Heart left ventricle (tissue), 13 donors: ENCODE data around the gene TANGO6.

Source experiments
- CTCF ChIP-seq, 12 donors: fragments of 200-600 bp; sonication (generic) in 4 of 12; IDR thresholded peaks; one replicate each; pipeline versions ENCODE4 v1.5.0 to v1.8.0; 2018 to 2022; ENCODE audit warnings: antibody characterized with exemption in 12 of 12, mild to moderate bottlenecking in 5 of 12
- POLR2A ChIP-seq, 2 donors: fragments of 450-650 bp; IDR thresholded peaks; one replicate each; pipeline ENCODE4 v1.6.1; 2017; ENCODE audit warnings: antibody characterized with exemption in 2 of 2, mild to moderate bottlenecking in 2 of 2, moderate library complexity in 2 of 2
- donor health status: ischemic (EF 13 %, LVEDD 7.1; RV severe dilation, severe dysfunction).
- donor health status: DM: no; HTN: yes; CAD: no.
- donor health status: DM: no; HTN: no; CAD: no.
- donor health status: ischemic (EF 25% LVEDD 6.9; RV normal size, moderate dysfunction).
- donor health status: ischemic (EF 25% LVEDD 5.7; RV mildly dilated, moderate dysfunction).
- donor health status: ischemic (EF 35%, LVEDD 5.7; RV mildly dilated, moderate dysfunction).
- donor health status: nonischemic (EF 11% LVEDD 7.7; RV severe dilation, severe dysfunction).
- donor health status: DM: yes; HTN: yes; CAD: no.
- donor health status: PGD.
- donor health status: ischemic (EF 29% LVEDD 5.4; RV normal size, mild dysfunction).
- donor health status: nonischemic (EF 23%, LVEDD 6.1; RV moderate dilation, normal function).

GRCh38 chr16:68833251-68833650 is 10.1 kb upstream of the TANGO6 start:
- TF ChIP-seq CTCF (IDR thresholded peaks at IDR 0.05) (no peak), POLR2A (IDR thresholded peaks at IDR 0.05) (no peak)
